Astrocyte (in vitro differentiated cells and primary cell): Measurements from ENCODE around the gene PML.

Experiments used
- EZH2 ChIP-seq: IDR thresholded peaks from 2 replicates; pipeline ENCODE4 v1.6.1; 2012; ENCODE audit warnings: mild to moderate bottlenecking, low read length, inconsistent platforms; ENCODE audit not compliant: insufficient read depth
- TF ChIP-seq, protein P1 (sequence below): IDR thresholded peaks from 2 replicates; pipeline ENCODE4 v1.5.1; 2011; ENCODE audit warnings: low read depth, mild to moderate bottlenecking, inconsistent platforms, low read length, moderate library complexity; ENCODE audit not compliant: insufficient read depth

DNA sequence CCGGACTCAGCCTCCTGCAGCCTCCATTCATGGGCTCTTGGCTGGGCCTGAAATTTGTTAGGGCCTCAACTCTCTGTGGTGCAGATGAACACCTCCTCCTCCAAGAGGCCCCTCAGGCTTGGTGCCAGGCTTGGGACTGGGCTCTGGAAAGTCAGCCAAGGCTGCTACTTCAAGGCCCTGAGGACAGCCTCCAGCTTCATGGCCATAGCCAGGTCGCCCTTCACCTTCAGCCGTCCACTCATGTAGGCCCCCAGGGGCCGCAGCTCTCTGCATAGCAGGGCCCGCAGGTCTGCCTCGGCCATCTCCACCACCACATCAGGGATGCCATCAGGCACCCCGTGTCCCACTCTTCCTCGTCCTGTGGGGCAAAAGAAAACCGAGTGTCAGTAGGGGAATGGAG is 10.7 kb upstream of the PML start:
- TF ChIP-seq, protein P1, sequence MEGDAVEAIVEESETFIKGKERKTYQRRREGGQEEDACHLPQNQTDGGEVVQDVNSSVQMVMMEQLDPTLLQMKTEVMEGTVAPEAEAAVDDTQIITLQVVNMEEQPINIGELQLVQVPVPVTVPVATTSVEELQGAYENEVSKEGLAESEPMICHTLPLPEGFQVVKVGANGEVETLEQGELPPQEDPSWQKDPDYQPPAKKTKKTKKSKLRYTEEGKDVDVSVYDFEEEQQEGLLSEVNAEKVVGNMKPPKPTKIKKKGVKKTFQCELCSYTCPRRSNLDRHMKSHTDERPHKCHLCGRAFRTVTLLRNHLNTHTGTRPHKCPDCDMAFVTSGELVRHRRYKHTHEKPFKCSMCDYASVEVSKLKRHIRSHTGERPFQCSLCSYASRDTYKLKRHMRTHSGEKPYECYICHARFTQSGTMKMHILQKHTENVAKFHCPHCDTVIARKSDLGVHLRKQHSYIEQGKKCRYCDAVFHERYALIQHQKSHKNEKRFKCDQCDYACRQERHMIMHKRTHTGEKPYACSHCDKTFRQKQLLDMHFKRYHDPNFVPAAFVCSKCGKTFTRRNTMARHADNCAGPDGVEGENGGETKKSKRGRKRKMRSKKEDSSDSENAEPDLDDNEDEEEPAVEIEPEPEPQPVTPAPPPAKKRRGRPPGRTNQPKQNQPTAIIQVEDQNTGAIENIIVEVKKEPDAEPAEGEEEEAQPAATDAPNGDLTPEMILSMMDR: no peak
- no peak for TF ChIP-seq EZH2
